Stimulated activated naive CD8-positive, alpha-beta T cell treated with anti-CD3 and anti-CD28 coated beads, Interleukin-15, Interleukin-2, amounts not matched to agents 100 U/mL and 50 U/mL, for 24 hours (primary cell): ENCODE data around the gene ADAM12.

Source experiments
- ATAC-seq: fragments of 150-1000 bp; cut with Tn5 transposase; one replicate; pipeline ENCODE4 v1.10.0; 2021
- DNase-seq: peaks from one replicate; pipeline ENCODE4 v3.0.0; 2021

The ADAM12 gene

DNA sequence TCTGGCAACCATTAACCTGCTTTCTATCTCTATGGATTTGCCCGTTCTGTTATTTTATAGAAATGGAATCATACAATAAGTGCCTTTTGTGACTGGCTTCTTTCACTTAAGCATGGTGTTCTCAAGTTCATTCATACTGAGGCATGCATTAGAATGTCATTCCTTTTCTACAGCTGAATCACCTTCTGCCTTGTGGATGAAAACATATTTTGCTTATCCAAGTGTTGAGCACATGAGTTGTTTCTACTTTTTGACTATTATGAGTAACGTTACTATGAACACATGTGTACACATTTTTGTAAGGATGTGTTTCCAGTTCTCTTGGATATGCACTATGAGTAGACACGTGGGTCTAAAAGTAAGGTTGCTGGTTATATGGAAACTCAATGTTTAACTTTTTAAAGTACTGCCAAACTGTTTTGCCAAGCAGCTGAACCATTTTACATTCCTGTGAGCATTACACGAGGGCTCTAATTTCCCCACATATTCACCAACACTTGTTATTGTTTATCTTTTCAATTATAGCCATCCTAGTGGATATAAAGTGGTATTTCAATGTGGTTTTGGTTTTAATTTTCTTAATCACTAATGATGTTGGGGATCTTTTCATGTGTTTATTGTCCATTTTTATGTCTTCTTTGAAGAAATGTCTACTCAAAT is 250.6 kb downstream of the ADAM12 start:
- ATAC-seq: no peak

DNA sequence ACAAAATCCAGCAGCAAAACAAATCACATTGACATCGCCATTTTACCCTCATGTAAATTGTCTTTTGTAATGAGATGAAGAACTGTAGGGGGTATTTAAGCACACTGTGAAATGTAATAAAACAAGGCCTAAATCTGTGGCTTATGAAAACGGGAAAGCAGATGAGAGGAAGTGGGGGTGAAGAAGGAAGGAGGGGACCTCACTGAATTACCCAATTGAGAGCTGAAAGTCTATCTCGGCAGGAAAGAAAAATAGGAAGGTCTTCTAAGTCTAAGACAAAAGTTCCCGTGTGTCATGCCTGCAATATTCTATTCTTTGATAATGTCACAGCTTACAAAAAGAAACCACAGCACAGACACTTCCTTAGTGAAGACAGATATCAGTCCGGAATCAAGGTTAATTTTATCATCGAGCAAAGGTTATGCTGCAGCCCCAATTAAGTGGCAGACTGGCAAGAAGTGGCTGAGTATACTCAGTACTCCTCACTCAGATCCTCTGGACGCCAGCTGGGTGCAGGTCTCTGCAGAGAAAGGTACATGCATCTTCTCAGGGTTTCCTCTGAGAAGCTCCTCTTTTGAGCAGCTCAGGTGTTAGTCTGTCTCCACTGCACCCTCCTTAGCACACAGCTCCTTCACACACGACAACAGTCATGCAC is 252.2 kb downstream of the ADAM12 start:
- DNase-seq (no peak), ATAC-seq (no peak)

More for the DNA sequence above, 250.6 kb downstream of the ADAM12 start:
- no peak for DNase-seq

DNA sequence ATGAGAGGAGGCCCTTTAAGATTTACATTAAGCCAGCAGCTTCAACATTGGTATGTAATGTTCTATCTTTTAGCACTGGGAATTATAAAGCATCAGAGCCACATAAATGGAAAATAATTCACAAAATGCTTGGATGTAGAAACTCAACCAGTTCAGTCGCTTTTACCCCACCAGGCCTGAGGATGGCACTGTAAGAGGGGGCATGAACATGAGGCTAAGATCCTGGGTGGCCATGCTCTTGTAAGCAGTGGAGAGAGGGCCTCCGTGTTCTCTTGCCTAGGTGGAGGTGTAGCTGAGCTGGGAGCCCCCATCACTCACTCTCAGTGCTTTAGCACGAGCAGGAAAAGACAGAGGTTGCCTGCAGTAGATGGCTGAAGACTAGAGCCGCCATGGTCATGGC is 253.1 kb downstream of the ADAM12 start:
- DNase-seq (no peak), ATAC-seq (no peak)

DNA sequence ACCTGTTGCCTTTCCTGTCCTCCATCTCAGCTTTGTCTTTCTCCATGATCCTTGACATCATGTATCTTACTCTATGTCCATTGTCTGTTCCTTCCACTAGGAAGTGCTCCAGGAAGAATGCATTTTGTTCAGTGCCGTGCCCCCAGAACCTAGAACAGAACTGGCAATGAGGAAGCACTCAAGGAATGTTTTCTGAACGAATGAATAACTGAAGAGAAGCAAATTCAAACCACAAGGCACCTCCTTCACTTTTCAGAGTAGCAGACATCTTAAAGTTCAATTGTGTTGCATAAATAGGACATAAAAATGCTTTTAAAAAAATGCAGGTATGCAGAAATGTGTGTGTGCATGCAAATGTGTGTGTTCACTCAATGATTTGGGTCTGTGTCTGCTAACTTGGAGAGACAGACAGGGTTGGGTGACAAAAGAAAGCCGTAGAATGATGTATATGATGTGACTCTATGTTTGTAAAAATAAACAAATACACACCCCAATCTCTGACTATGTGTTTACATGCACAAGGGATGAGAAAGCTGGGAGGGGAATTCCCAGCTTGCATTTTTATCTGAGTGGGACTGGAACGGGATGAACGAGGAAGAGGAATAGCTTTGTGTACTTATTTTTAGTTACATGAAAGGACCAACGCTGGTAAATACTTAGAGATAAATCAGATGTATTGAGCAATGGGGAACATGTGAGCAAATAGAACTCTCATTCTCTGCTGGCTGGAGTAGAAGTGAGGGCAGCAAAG is 254.2 kb downstream of the ADAM12 start:
- DNase-seq (no peak), ATAC-seq (no peak)

DNA sequence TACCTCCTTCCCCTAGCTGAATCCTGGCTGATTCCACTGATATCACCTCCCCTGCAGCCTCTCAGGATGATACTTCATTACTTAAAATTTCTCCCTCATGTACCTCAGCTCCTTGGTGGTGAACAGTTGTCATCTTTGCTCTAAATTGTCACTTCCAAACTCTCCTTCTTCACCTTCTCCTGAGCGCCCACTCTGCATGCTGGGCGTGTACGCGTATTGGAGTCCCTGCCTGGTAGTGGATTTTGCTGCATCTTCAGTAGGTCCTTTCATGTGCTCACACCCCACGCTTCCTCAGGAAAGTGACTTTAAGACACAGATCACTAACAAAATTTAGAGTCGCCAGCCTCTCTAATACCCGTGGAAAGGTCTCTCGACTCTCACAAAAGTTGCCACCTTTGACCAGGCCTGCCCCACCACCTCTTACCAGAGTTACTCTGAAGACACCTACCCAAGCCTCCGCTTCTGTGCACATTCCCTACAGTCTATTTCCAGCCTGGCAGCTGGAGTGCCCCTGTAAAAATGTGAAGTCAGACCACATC is 255.1 kb downstream of the ADAM12 start:
- no peak for DNase-seq
- no peak for ATAC-seq

DNA sequence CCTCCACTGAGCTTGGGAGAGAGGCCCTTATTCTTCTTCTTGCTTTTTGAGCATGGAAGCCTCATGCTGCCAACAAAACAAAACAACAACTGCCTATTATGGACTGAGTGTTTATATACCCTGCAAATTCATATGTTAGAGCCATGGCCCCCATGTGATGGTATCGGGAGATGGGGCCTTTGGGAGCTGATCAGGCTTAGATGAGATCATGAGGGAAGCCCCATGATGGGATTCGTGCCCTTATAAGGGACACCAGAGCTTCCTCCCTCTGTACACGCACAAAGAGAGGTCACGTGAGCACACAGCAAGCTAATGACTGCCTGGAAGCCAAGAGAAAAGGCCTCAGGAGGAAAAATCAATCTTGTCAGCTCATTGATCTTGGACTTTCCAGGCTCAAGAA is 256.9 kb downstream of the ADAM12 start:
- DNase-seq (no peak), ATAC-seq (no peak)

DNA sequence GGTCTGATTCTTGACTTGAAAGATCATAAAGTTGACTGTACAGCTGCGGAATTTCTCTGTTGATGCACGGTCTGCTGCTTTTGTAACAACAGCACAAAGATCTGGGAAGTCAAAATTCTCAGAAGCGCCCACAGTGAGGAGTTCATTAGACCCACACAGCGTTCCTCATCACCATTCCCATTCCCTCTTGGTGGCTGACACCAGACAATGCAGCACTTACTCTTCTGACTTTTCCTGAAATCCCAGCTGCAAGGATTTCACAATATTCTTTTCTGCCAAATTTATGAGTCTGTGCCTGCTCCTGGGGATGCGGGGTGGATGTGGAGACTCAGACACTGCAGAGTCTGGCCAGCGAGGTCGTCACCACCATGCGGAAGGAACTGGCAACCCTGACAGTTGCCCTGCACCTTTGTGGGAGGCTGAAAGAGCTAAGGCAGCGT is 258.0 kb downstream of the ADAM12 start:
- DNase-seq (no peak), ATAC-seq (no peak)

DNA sequence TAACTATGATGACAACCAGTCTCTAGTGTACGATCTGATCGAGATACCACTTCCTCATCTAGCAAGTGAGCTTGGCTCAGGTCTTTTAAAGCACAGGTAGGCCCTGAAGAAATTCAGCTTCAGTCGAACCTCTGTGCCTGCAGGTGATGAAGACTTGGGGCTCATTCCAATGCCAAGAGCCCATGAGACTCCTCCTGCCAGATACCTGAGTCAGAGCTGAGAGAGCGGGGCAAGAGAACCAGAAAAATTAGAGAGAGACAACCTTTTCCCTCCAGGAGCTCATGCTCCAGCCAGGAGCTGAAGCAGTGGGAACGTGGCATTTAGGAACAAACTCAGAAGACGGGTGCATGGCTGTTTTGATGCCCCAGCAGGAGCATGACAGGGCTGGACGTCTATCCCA is 259.3 kb downstream of the ADAM12 start:
- ATAC-seq: no peak
- DNase-seq: no peak

DNA sequence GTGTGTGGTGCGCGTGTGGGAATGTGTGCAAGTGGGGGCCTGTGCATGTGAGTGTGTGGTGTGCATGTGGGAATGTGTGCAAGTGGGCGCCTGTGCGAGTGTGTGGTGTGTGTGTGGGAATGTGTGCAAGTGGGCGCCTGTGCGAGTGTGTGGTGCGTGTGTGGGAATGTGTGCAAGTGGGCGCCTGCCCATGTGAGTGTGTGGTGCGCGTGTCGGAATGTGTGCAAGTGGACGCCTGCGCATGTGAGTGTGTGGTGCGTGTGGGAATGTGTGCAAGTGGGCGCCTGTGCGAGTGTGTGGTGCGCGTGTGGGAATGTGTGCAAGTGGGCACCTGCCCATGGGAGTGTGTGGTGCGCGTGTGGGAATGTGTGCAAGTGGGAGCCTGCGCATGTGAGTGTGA is 259.7 kb downstream of the ADAM12 start:
- DNase-seq: no peak
- no peak for ATAC-seq

DNA sequence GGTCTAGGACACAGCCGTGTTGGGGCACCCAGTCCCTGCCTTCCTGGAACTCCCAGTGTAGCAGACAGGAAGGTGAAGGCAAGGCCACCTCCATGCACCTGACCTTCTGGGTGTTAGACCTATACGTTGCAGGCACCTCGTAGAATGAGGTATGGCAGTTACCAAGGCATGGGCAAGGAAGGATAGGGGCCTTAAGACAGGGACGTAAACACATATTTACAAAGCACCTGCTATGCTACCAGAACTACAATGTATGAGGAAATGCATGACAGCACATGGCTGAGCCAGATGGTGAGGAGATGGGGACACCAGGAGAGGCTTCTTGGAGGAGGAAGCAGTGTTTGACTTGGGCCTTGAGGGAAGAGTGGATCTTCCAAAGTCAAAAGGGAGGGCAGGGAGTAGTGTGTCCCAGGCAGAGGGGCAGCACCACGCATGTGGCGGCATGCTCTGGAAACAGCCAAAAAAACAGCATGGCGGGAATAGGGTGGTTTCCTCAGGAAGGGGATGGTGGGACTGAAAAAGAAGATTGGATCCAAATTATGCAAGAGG is 260.7 kb downstream of the ADAM12 start:
- DNase-seq (no peak), ATAC-seq (no peak)

DNA sequence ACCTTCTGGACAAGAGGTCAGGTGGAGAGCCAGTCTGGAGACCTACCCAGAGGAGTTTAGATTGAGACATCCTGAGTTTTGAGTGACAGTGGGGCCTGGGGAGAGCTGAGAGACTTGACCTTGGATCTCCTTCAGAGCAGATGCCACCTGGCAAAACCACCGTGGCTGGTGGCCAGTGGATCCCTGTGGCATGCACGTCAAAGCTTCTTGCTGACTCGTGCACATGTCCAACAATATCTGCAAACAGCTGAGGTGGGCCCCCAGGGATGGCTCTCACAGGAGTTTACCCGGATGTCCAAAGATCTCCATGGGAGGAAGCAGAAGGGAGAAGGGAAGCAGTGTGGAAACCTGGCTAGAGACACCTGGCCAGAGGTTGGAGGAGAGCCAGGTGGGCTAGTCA is 261.4 kb downstream of the ADAM12 start:
- DNase-seq (no peak), ATAC-seq (no peak)

DNA sequence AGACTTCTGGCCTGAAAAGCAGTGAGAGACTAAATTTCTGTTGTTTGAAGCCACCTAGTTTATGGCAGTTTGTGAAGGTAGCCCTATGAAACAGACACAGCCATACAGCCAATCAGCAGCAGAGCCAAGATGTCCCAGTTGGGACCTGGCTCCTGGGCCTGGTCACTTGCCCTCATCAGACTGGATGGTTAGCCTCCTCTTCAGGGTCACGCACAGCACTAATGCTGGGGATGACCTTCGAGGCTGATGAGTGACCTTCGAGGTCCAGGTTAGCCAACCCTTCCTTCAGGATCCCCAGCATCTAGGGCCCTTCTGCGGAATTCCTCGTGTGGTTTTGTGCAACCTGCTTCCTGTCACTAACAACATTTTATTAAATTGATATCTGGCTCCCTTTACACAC is 262.3 kb downstream of the ADAM12 start:
- ATAC-seq: no peak
- no peak for DNase-seq

DNA sequence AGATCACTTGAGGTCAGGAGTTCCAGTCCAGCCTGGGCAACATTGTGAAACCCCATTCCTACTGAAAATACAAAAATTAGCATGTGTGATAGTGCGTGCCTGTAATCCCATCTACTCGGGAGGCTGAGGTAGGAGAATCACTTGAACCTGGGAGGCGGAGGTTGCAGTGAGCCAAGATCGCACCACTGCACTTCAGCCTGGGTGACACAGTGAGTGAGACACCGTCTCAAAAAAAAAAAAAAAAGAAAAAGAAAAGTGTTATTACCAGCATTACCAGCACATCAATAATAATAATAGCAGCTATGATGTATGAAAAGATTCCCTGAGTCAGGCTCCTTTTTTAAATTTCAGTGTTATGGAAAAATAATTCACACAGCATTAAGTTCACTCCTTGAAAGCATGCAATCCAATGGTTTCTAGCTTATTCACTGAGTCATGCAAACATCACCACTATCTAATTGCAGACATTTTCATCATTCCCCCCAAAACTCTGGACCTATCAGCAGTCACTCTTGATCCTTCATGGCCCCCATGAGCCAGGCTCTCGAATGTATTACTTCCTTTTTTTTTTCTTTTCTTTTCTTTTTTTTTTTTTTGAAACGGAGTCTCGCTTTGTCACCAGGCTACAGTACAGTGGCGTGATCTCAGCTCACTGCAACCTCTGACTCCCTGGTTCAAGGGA is 263.5 kb downstream of the ADAM12 start:
- DNase-seq (no peak), ATAC-seq (no peak)

DNA sequence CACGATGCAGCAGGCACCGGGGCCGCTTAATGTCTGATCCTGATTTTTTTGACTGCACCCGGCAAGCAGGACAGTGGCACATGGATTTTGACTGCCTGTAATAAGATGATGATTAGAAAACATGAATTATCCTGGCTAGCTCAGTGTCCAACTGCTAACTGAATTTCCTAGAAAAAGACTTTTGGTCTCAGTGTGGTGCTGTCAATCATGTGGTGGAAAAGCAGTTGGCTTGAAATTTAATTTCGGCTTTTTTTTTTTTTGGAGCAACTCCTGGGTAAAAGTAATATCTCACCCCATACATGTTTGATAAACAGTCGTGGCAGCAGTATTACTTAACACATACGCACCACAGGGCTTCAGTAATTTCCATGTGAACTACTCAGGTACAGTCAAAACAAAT is 264.2 kb downstream of the ADAM12 start:
- ATAC-seq (no peak), DNase-seq (no peak)

DNA sequence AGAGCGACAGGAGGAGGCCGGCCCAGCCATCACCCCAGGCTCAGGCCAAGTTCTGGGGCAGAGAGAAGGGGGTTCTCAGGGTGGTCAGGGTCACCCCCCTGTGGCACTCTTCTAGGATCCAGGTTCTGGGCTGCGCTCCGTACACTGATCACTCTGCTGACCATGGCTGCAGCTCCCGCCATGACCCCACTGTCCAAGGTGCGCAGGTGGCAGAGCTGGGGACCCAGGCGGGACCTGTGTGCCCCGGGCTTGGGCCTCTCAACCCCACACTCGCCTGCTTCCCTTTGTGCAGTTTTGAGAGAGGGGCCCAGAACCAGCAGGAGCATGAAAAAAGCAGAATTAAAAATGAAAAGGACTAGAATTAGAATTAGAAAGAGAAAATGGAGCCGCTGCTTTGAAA is 264.8 kb downstream of the ADAM12 start:
- ATAC-seq (no peak), DNase-seq (no peak)

DNA sequence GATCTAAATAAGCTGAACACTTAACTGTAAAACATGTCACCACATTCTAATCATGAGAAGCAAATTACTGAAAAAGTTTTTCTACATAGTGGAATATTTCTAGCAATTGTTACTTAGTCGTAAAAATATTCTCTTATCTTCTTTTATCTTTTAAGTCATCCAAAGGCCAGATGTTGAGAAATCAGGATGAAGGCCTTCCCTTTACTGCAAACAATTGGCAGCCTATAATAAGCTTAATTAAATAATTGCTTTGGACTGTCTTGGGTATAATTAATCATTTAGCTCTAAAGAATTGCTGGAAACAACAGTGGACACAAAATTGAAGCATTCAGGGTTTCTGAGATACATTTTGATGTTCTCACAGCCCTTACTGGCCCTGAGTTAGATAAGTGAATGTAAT is 265.4 kb downstream of the ADAM12 start:
- ATAC-seq (no peak), DNase-seq (no peak)

DNA sequence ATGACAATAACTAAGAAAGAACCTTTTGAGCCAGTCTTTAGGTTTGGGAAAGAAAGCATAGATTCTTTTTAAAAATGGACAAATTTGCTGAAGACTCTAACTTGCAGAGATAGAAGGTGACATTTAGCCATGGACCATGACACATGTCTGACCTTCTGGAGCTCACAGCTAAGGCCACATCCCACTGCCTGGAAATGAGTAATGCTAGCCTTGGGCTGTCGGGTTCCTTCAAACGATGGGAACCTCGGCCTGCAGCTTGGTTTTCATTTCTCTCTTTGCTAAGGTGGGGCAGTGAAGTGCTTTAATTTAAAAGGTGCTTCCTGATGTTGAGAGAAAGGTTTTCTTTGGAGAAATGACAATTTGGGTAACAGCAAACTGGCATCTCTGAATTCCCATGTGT is 268.7 kb downstream of the ADAM12 start:
- ATAC-seq (no peak), DNase-seq (no peak)

DNA sequence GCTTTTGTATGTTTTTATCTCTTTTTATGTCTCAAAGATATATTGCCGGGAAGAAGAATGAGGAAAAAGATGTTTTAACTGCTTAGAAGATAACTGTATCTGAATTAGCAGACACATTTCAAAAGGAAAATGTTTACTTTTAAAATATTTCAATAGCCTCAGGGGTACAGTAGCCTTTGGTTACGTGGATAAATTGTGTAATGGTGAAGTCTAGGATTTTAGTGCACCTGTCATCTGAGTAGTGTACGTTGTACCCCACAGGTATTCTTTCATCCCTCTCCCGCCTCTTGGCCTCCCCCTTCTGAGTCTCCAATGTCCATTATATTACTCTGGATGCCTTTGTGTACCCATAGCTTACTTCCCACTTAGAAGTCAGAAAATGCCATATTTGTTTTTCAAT is 269.8 kb downstream of the ADAM12 start:
- DNase-seq: no peak
- no peak for ATAC-seq

DNA sequence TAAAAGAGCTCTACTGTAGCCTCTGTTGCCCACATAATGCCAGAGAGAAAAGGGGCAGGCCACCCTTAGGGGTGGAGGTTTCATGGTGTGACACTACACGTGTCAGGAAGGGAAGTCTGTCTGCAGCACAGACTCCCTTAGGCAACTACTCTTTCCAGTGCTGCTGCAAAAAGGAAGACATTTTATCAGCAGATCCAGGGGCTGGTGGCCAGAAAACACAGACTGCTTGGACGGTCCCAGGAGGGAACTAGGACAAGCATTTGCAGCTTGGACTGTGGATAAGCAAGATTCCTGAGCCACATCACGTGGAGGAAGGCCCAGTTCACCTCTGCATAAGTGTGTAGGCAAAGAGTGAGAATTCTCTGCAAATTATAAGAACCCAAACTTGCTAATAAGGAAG is 271.1 kb downstream of the ADAM12 start:
- ATAC-seq (no peak), DNase-seq (no peak)

DNA sequence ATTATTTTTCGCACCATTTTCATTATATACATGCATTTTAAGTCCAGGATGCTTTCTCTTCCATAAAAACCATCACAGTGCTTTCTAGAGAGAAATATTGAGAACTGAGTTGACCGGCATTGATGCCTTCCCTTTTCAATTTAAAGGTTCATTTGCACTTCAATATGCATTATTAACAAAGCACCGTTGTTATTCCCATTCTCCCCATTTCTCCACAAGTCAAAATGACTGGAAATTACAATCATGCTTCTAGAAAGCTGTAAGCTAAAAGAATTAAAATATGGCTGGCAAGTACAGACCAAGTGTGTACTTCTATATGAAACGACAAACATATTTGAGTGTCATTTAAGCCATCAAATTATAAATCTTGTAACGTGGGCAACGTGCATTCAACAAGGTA is 272.4 kb downstream of the ADAM12 start:
- no peak for ATAC-seq
- DNase-seq: no peak

DNA sequence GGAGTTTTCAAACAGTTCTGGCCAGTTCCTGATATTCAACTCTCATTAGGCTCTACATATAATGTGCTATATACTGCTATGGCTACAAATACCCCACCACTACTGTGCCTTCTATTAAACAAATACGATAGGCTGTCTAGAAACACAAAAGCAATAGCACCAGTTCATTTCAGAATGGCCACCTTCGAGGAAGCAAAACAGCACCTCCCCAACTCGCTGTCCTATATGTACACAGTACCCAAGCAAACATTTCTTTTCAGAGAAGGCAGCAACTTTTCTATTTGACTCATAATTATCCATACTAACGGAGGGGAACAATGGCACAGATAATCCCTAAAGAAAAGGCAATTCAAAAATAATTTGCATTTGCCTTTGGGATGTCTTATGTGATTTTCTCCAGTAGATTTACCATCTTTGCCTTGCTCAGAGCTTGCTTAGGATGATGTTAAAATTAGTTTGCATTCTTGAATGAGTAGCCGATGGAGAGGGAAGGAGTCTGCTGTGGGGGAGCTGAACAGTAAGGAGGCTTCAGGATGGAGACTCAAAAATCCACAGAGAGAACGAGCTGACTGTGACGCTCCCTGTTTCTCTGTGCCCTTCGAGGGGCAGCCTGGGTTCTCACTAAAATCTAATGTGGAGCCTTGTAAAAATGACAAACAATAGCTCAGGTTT is 273.3 kb downstream of the ADAM12 start:
- DNase-seq: no peak
- no peak for ATAC-seq

DNA sequence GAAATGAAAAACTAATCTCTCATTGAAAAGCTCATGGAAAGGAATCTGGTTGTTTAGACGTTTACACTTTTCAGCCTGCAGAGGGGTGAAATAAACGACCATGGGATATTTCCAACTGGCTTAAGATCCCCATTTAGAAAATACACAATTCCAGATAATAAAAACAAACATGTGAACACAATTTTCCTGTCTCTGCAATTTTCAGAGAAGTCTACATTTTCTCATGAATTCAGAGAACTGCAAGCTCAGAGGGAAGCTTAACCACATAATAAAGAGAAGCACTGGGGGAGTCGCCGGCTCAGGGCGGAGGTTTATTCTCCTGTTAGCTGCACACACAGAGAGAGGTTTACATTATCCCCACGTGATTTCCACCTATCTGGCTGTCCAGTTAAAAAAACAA is 276.8 kb downstream of the ADAM12 start:
- no peak for ATAC-seq
- no peak for DNase-seq
